Measurements from ENCODE around the gene CETP. TPM values are rescaled to one million over a fixed set of nuclear protein-coding genes. Genes with fewer than 3 reads are reported as not detected.

Gene CETP
- total and polyA plus RNA-seq, 12 donors, result 1.2 to 7.9 (median 2.8) TPM

DNA sequence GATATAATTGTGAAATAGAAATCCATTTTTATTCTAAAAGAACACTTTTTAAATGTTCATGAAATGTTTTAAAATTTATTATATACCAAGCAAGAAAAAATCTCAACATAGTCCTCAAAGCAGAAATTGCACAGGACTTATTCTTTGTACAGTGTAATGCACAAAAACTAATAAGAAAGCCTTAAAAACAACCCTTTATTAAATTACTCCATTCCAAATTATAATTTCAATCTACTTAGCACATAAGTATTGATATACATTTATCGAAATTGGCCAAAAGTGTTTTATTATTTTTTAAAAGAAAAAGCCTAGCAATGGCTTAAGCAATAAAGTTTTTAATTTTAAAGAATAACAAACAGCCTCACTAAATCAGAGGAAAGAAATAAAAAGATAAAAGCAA is 46.7 kb downstream of the CETP start:
- Histone ChIP-seq H3K27ac (no peak overlapping the region), H3K36me3 (replicated peaks in 1 of 2) (peaks cover 0 to 4% of the 10 kb centered on the region in 2 donors), H3K27me3 (no peaks in the 10 kb centered on the region), H3K9me3 (replicated peaks in 1 of 3) (no peaks in the 10 kb centered on the region), H3K4me3 (no peak overlapping the region), H3K4me1 (replicated peaks in 1 of 2) (no peaks in the 10 kb centered on the region)
- intact Hi-C loops (cut with DNase I), result no loop called here
- TF ChIP-seq, protein P1, sequence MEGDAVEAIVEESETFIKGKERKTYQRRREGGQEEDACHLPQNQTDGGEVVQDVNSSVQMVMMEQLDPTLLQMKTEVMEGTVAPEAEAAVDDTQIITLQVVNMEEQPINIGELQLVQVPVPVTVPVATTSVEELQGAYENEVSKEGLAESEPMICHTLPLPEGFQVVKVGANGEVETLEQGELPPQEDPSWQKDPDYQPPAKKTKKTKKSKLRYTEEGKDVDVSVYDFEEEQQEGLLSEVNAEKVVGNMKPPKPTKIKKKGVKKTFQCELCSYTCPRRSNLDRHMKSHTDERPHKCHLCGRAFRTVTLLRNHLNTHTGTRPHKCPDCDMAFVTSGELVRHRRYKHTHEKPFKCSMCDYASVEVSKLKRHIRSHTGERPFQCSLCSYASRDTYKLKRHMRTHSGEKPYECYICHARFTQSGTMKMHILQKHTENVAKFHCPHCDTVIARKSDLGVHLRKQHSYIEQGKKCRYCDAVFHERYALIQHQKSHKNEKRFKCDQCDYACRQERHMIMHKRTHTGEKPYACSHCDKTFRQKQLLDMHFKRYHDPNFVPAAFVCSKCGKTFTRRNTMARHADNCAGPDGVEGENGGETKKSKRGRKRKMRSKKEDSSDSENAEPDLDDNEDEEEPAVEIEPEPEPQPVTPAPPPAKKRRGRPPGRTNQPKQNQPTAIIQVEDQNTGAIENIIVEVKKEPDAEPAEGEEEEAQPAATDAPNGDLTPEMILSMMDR (IDR thresholded peaks at IDR 0.05), result no peak
- no peak for TF ChIP-seq POLR2A (IDR thresholded peaks at IDR 0.05)
- WGBS, 4 donors, result 92 to 99% (median 97%) methylated on average over 1 of the region's 1 CpG
- DNase-seq, result no peak

DNA sequence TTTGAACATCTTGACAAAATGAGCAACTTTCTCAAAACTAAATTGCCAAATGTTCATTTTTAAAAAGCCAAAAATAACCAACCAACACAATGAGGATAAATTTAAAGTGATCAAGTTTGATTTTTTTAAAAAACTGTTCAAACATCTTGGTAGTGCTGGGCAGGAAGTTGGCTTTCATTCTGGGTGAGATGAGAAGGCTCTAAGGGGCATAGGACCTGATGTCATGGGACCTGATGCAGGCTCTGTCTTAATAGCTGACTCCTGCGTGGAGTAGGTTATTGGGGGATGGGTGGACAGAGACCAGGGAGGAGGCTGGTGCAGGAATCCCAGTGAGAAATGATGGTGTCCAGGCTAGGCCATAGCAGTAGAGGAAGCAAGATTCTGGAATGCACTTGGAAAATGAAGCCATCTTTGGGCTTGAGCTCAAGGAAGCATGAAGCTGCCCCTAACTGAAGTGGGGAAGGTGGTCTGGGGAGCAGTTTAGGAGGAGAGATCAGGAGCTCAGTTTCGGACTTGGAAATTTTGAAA is 48.0 kb downstream of the CETP start:
- peaks cover 0 to 3% of the 10 kb centered on the region in 2 donors for H3K4me1 ChIP-seq (replicated peaks in 1 of 2)
- no peak overlapping the region for H3K4me3 ChIP-seq
- H3K27me3 ChIP-seq, result no peaks in the 10 kb centered on the region
- WGBS, 4 donors, result 95 to 98% (median 96%) methylated on average over 2 of the region's 2 CpGs
- H3K9me3 ChIP-seq (replicated peaks in 1 of 3), result no peaks in the 10 kb centered on the region
- intact Hi-C loops (cut with DNase I), result no loop called here
- H3K27ac ChIP-seq, result no peak overlapping the region
- DNase-seq, result no peak
- no peak for TF ChIP-seq POLR2A (IDR thresholded peaks at IDR 0.05)
- TF ChIP-seq, protein P1 (IDR thresholded peaks at IDR 0.05), result no peak
- peaks cover 0 to under 1% of the 10 kb centered on the region in 2 donors for H3K36me3 ChIP-seq (replicated peaks in 1 of 2)

DNA sequence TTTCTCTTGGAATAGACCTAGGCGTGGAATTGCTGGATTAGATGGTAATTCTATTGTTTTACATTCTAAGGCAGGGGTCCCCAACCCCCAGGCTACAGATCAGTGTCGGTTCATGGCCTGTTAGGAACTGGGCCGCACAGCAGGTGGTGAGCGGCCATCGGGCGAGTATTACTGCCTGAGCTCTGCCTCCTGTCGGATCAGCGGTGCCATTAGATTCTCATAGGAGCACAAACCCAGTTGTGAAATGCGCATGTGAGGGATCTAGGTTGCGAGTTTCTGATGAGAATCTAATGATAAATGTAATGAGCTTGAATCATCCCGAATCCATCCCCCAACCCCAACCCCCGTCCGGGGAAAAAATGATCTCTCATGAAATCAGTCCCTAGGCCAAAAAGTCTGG is 50.6 kb downstream of the CETP start:
- Histone ChIP-seq H3K27ac (no peak overlapping the region), H3K27me3 (no peaks in the 10 kb centered on the region), H3K4me3 (no peak overlapping the region), H3K36me3 (replicated peaks in 1 of 2) (no peaks in the 10 kb centered on the region), H3K4me1 (replicated peaks in 1 of 2) (peaks cover 0 to 3% of the 10 kb centered on the region in 2 donors), H3K9me3 (replicated peaks in 1 of 3) (no peaks in the 10 kb centered on the region)
- intact Hi-C loops (cut with DNase I), result no loop called here
- no peak for DNase-seq
- WGBS, 4 donors, result 94 to 96% (median 95%) methylated on average over 13 of the region's 13 CpGs
- TF ChIP-seq, protein P1 (IDR thresholded peaks at IDR 0.05), result no peak
- no peak for TF ChIP-seq POLR2A (IDR thresholded peaks at IDR 0.05)

DNA sequence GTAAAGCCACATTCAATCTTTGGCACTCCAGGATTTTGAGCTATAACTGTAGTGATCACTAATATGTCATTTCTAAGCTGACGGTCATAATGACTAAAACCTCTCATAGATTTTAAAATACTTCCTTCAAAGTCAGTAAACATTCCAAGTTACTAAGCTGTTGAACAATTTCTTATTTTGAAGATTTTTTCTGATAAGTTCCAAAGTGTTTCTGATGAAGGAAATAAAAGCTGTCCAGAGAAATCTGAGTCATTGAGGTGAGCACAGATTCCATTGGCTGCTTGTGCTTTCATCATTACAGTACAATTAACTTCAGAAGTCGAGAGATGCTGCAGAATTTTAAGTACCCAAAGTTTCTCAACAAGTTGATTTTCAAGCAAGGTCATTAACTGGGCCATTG is 51.5 kb downstream of the CETP start:
- 71 to 77% (median 76%) methylated on average over 2 of the region's 2 CpGs for WGBS, 4 donors
- Histone ChIP-seq H3K27ac (no peak overlapping the region), H3K27me3 (no peaks in the 10 kb centered on the region), H3K4me3 (no peak overlapping the region), H3K4me1 (replicated peaks in 1 of 2) (peaks cover 0 to 3% of the 10 kb centered on the region in 2 donors), H3K9me3 (replicated peaks in 1 of 3) (no peaks in the 10 kb centered on the region), H3K36me3 (replicated peaks in 1 of 2) (no peaks in the 10 kb centered on the region)
- intact Hi-C loops (cut with DNase I), result no loop called here
- DNase-seq, result no peak
- TF ChIP-seq, protein P1 (IDR thresholded peaks at IDR 0.05), result no peak
- TF ChIP-seq POLR2A (IDR thresholded peaks at IDR 0.05), result no peak

Measured in adrenal gland (tissue), 12 donors.